Heart left ventricle (tissue), 13 donors: ENCODE measurements around the gene MRPL14.

Experiments
- POLR2A ChIP-seq, 2 donors: fragments of 450-650 bp; IDR thresholded peaks; one replicate each; pipeline ENCODE4 v1.6.1; 2017; ENCODE audit warnings: antibody characterized with exemption in 2 of 2, mild to moderate bottlenecking in 2 of 2, moderate library complexity in 2 of 2
- TF ChIP-seq, protein P1 (sequence below), 12 donors: fragments of 200-600 bp; sonication (generic) in 4 of 12; IDR thresholded peaks; one replicate each; pipeline versions ENCODE4 v1.5.0 to v1.8.0; 2018 to 2022; ENCODE audit warnings: antibody characterized with exemption in 12 of 12, mild to moderate bottlenecking in 5 of 12
- donor health status: ischemic (EF 13 %, LVEDD 7.1; RV severe dilation, severe dysfunction).
- donor health status: DM: no; HTN: yes; CAD: no.
- donor health status: DM: no; HTN: no; CAD: no.
- donor health status: ischemic (EF 25% LVEDD 6.9; RV normal size, moderate dysfunction).
- donor health status: ischemic (EF 25% LVEDD 5.7; RV mildly dilated, moderate dysfunction).
- donor health status: ischemic (EF 35%, LVEDD 5.7; RV mildly dilated, moderate dysfunction).
- donor health status: nonischemic (EF 11% LVEDD 7.7; RV severe dilation, severe dysfunction).
- donor health status: DM: yes; HTN: yes; CAD: no.
- donor health status: PGD.
- donor health status: ischemic (EF 29% LVEDD 5.4; RV normal size, mild dysfunction).
- donor health status: nonischemic (EF 23%, LVEDD 6.1; RV moderate dilation, normal function).

DNA sequence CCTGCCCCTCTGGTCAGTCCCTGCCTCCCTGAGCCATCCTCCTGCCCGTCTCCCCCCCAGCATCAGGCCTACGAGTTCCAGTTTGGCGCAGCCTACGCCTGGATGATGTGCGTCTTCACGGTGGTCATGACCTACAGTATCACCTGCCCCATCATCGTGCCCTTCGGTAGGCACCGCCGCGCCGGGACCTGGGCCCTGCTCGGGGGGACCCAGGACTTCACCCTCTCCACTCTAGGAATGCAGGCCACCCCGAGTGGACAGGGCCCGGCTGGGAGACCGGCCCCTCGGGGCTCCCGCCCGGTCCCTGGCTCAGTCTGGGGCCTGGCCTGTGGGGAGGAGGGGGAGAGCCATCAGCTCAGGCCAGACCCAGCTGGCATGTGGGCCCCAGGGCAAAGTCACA is 25.3 kb upstream of the MRPL14 start:
- TF ChIP-seq, protein P1, sequence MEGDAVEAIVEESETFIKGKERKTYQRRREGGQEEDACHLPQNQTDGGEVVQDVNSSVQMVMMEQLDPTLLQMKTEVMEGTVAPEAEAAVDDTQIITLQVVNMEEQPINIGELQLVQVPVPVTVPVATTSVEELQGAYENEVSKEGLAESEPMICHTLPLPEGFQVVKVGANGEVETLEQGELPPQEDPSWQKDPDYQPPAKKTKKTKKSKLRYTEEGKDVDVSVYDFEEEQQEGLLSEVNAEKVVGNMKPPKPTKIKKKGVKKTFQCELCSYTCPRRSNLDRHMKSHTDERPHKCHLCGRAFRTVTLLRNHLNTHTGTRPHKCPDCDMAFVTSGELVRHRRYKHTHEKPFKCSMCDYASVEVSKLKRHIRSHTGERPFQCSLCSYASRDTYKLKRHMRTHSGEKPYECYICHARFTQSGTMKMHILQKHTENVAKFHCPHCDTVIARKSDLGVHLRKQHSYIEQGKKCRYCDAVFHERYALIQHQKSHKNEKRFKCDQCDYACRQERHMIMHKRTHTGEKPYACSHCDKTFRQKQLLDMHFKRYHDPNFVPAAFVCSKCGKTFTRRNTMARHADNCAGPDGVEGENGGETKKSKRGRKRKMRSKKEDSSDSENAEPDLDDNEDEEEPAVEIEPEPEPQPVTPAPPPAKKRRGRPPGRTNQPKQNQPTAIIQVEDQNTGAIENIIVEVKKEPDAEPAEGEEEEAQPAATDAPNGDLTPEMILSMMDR (IDR thresholded peaks at IDR 0.05): no peak
- no peak for TF ChIP-seq POLR2A (IDR thresholded peaks at IDR 0.05)
